GM12872 (cell line): ENCODE data around the gene IMPG2.

ENCODE experiments used
- TF ChIP-seq, protein P1 (sequence below): IDR thresholded peaks from 3 replicates; pipeline ENCODE4 v1.5.1; 2011; ENCODE audit warnings: low read depth, mild to moderate bottlenecking, low read length, moderate library complexity; ENCODE audit not compliant: insufficient read depth

Gene IMPG2

DNA sequence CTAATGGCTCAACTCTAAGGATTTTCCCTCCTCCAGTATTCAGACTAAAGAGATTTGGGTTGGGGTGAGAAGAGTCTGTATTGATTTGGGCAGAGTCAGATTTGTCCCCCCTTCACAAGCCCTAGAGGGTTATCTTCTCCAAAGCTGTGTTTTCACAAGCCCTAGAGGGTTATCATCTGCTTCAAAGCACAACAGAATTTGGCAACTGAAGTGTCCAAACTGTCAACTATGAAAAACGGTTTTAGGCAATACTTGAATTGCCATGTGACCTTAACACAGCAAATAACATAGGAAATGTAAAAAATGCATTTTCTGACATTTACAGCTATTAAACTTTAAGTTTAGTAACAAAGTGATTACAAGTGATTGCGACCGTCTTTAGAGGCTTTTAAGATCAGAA lies 119.9 kb downstream of the IMPG2 start:
- TF ChIP-seq, protein P1, sequence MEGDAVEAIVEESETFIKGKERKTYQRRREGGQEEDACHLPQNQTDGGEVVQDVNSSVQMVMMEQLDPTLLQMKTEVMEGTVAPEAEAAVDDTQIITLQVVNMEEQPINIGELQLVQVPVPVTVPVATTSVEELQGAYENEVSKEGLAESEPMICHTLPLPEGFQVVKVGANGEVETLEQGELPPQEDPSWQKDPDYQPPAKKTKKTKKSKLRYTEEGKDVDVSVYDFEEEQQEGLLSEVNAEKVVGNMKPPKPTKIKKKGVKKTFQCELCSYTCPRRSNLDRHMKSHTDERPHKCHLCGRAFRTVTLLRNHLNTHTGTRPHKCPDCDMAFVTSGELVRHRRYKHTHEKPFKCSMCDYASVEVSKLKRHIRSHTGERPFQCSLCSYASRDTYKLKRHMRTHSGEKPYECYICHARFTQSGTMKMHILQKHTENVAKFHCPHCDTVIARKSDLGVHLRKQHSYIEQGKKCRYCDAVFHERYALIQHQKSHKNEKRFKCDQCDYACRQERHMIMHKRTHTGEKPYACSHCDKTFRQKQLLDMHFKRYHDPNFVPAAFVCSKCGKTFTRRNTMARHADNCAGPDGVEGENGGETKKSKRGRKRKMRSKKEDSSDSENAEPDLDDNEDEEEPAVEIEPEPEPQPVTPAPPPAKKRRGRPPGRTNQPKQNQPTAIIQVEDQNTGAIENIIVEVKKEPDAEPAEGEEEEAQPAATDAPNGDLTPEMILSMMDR = no peak

DNA sequence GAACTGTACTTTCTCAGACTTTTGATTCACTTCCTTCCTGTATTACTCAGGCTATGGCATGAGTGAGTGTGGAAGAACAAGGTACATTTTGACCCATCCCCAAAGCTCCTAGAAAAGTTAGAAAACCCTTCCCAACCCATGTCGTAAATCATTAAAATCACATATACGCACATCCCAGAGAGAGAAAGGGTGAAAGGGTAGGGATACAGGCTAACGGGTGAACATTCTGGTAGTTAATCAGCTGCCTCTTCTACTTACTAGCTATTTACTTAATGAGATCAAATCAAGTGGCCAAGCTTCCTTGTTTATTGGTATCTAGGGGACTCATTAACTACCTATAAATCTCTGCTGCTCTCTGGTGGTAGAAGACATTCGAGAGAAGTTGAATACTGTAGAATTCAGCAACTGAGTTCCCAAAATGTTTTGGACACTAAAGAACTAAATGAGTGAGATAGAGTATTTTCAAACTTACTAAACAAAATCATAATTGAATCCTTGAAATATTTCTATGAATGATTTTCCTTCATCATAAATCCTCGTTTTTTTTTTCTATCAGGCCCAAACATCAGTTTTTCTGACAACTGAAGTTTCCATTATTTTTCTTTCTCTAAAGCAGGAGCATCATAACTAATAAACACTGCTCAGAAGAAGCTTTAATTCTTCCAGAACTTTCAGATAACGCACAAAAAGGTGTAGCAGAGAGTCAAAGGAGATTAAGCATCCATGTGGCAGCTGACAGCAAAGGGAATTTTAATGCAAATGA lies 124.2 kb downstream of the IMPG2 start:
- TF ChIP-seq, protein P1 = peak; percentile 20; the same call in 1 of the 3 replicates

GRCh38 chr3:101194392-101194791 lies 126.0 kb downstream of the IMPG2 start:
- TF ChIP-seq, protein P1 = no peak

DNA sequence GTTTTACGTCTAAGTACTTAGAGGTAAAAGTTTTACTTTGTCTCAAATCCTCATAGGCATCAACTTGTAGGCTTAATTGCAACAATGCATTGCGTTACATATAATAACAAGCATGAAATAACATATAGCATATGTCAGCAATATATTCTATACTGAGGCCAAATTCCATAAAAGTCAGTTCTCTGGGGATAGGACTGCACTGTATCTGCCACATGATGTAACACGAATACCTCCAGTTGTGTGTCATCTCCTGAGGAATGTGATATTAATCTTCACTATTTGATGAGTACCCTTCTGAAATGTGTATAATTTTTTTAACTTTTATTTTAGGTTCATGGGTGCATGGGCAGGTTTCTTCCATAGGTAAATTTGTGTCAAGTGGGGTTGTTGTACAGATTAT lies 126.4 kb downstream of the IMPG2 start:
- TF ChIP-seq, protein P1 = no peak

GRCh38 chr3:101189796-101190195 lies 130.6 kb downstream of the IMPG2 start:
- TF ChIP-seq, protein P1 = no peak

- TF ChIP-seq, protein P1 = no peak
These were observed 131.2 kb downstream of the IMPG2 start for GRCh38 chr3:101189176-101189575.

DNA sequence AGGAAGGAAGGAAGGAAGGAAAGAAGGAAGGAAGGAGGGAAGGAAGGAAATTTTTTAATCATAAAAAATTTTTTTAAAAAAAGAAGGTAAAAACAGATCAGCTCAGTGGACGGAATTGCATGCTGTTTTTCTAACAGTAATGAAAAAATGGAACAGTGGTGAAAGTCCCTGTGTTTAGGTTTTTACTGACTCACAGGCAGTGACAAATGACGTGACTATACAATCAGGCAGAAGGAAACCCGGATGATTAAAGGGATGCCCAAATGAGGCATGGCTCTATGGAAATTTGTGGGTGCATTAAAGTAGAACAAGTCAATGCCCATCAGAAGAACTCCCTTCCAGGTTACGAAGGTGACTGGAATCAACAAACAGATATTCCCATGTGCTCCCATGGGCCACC lies 135.0 kb downstream of the IMPG2 start:
- TF ChIP-seq, protein P1 = no peak
